ENCODE results near the gene ANKRD55. TPM values are rescaled to one million over a fixed set of nuclear protein-coding genes. Genes with fewer than 3 reads are reported as not detected.
"Not testable (repeated sequence)": the region's sequence is repeated elsewhere in the genome, so short reads cannot be mapped to it uniquely, and the experiment has no call there.

The ANKRD55 gene
- total and polyA plus RNA-seq, 2 donors (not counting 1 experiment from before 2014, with no cell fraction given): 0.07 TPM; not detected in 1

- intact Hi-C loops (cut with micrococcal nuclease): no loop called here
- Histone ChIP-seq H4K20me1 (ENCODE audit: control insufficient read depth, insufficient read depth, low read length, poor library complexity, severe bottlenecking) (no peaks in the 10 kb centered on the region), H3K9ac (ENCODE audit: low read length) (no peak overlapping the region), H3K4me3 (ENCODE audit: control extremely low read depth in 1 of 5, extremely low read depth in 1 of 5, insufficient read depth in 1 of 5, low read depth in 2 of 5, low read length in 4 of 5) (no peak overlapping the region), H2AFZ (ENCODE audit: insufficient read depth, low read depth, low read length, poor library complexity, severe bottlenecking) (no peak overlapping the region), H3K4me2 (replicated peaks; ENCODE audit: low read depth, low read length, poor library complexity, severe bottlenecking) (no peak overlapping the region), H3K9me3 (ENCODE audit: control extremely low read depth in 1 of 3, control insufficient read depth in 2 of 3, insufficient read depth in 1 of 3, low read length in 2 of 3) (no peaks in the 10 kb centered on the region), H3K4me1 (ENCODE audit: control insufficient read depth in 2 of 2, insufficient read depth in 2 of 2, low read length in 2 of 2) (no peaks in the 10 kb centered on the region), H3K79me2 (ENCODE audit: control insufficient read depth, insufficient read depth, low read length) (no peaks in the 10 kb centered on the region), H3K27me3 (replicated peaks in 1 of 4; ENCODE audit: control extremely low read depth in 1 of 4, control insufficient read depth in 3 of 4, insufficient read depth in 4 of 4, low read length in 3 of 4) (no peaks in the 10 kb centered on the region), H3K27ac (ENCODE audit: low read length in 2 of 2) (no peak overlapping the region), H3K36me3 (replicated peaks in 1 of 2; ENCODE audit: control extremely low read depth in 1 of 2, control insufficient read depth in 1 of 2, extremely low read depth in 1 of 2, insufficient read depth in 2 of 2, low read length in 1 of 2) (no peaks in the 10 kb centered on the region)
- Mint-ChIP-seq H3K27ac (no peak overlapping the region), H3K4me1 (no peaks in the 10 kb centered on the region), H3K4me3 (no peak overlapping the region), H3K9me3 (ENCODE audit: insufficient read depth) (no peaks in the 10 kb centered on the region), H3K27me3 (peaks cover 13% of the 10 kb centered on the region)
- TF ChIP-seq, protein P1, sequence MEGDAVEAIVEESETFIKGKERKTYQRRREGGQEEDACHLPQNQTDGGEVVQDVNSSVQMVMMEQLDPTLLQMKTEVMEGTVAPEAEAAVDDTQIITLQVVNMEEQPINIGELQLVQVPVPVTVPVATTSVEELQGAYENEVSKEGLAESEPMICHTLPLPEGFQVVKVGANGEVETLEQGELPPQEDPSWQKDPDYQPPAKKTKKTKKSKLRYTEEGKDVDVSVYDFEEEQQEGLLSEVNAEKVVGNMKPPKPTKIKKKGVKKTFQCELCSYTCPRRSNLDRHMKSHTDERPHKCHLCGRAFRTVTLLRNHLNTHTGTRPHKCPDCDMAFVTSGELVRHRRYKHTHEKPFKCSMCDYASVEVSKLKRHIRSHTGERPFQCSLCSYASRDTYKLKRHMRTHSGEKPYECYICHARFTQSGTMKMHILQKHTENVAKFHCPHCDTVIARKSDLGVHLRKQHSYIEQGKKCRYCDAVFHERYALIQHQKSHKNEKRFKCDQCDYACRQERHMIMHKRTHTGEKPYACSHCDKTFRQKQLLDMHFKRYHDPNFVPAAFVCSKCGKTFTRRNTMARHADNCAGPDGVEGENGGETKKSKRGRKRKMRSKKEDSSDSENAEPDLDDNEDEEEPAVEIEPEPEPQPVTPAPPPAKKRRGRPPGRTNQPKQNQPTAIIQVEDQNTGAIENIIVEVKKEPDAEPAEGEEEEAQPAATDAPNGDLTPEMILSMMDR (IDR thresholded peaks at IDR 0.05): no peak
- TF ChIP-seq EZH2 (IDR thresholded peaks at IDR 0.05; ENCODE audit: borderline replicate concordance, insufficient read depth, low read depth, low read length, poor library complexity, severe bottlenecking): no peak
- WGBS (ENCODE audit: insufficient coverage): 100% methylated on average over 2 of the region's 5 CpGs
- ChIA-PET CTCF (no interaction called here), POLR2A (no interaction called here)
- DNase-seq (no peak), ATAC-seq (ENCODE audit: low read depth) (no peak)
These were observed 5.4 kb downstream of the ANKRD55 start for GRCh38 chr5:56227691-56228090.

GRCh38 chr5:56223298-56223697 lies 9.8 kb downstream of the ANKRD55 start:
- H3K9me3 ChIP-seq (ENCODE audit: control extremely low read depth in 1 of 3, control insufficient read depth in 2 of 3, insufficient read depth in 1 of 3, low read length in 2 of 3): peaks cover 0 to 19% (median 0%) of the 10 kb centered on the region in 3 donors
- H3K36me3 ChIP-seq (replicated peaks in 1 of 2; ENCODE audit: control extremely low read depth in 1 of 2, control insufficient read depth in 1 of 2, extremely low read depth in 1 of 2, insufficient read depth in 2 of 2, low read length in 1 of 2); ATAC-seq (ENCODE audit: low read depth); H3K27ac ChIP-seq (ENCODE audit: low read length in 2 of 2); H2AFZ ChIP-seq (ENCODE audit: insufficient read depth, low read depth, low read length, poor library complexity, severe bottlenecking); H3K9me3 Mint-ChIP-seq (ENCODE audit: insufficient read depth); H3K27ac Mint-ChIP-seq; H3K4me1 ChIP-seq (ENCODE audit: control insufficient read depth in 2 of 2, insufficient read depth in 2 of 2, low read length in 2 of 2); H3K79me2 ChIP-seq (ENCODE audit: control insufficient read depth, insufficient read depth, low read length); H3K9ac ChIP-seq (ENCODE audit: low read length); intact Hi-C loops (cut with micrococcal nuclease); H3K4me2 ChIP-seq (replicated peaks; ENCODE audit: low read depth, low read length, poor library complexity, severe bottlenecking); CTCF ChIA-PET; POLR2A ChIA-PET; DNase-seq; H3K27me3 ChIP-seq (replicated peaks in 1 of 4; ENCODE audit: control extremely low read depth in 1 of 4, control insufficient read depth in 3 of 4, insufficient read depth in 4 of 4, low read length in 3 of 4); H3K4me3 ChIP-seq (ENCODE audit: control extremely low read depth in 1 of 5, extremely low read depth in 1 of 5, insufficient read depth in 1 of 5, low read depth in 2 of 5, low read length in 4 of 5); H3K4me1 Mint-ChIP-seq; H4K20me1 ChIP-seq (ENCODE audit: control insufficient read depth, insufficient read depth, low read length, poor library complexity, severe bottlenecking); H3K4me3 Mint-ChIP-seq: not testable (repeated sequence)
- H3K27me3 Mint-ChIP-seq: peaks cover 32% of the 10 kb centered on the region

- POLR2A ChIA-PET; H3K27ac Mint-ChIP-seq; ATAC-seq (ENCODE audit: low read depth); H3K4me3 Mint-ChIP-seq; CTCF ChIA-PET; H3K9me3 Mint-ChIP-seq (ENCODE audit: insufficient read depth); DNase-seq; H3K4me3 ChIP-seq (ENCODE audit: control extremely low read depth in 1 of 5, extremely low read depth in 1 of 5, insufficient read depth in 1 of 5, low read depth in 2 of 5, low read length in 4 of 5); H3K27me3 ChIP-seq (replicated peaks in 1 of 4; ENCODE audit: control extremely low read depth in 1 of 4, control insufficient read depth in 3 of 4, insufficient read depth in 4 of 4, low read length in 3 of 4); H4K20me1 ChIP-seq (ENCODE audit: control insufficient read depth, insufficient read depth, low read length, poor library complexity, severe bottlenecking); H3K4me1 Mint-ChIP-seq; H3K9ac ChIP-seq (ENCODE audit: low read length); H2AFZ ChIP-seq (ENCODE audit: insufficient read depth, low read depth, low read length, poor library complexity, severe bottlenecking); H3K27ac ChIP-seq (ENCODE audit: low read length in 2 of 2); H3K4me2 ChIP-seq (replicated peaks; ENCODE audit: low read depth, low read length, poor library complexity, severe bottlenecking); H3K4me1 ChIP-seq (ENCODE audit: control insufficient read depth in 2 of 2, insufficient read depth in 2 of 2, low read length in 2 of 2); H3K79me2 ChIP-seq (ENCODE audit: control insufficient read depth, insufficient read depth, low read length); H3K36me3 ChIP-seq (replicated peaks in 1 of 2; ENCODE audit: control extremely low read depth in 1 of 2, control insufficient read depth in 1 of 2, extremely low read depth in 1 of 2, insufficient read depth in 2 of 2, low read length in 1 of 2); intact Hi-C loops (cut with micrococcal nuclease): not testable (repeated sequence)
- peaks cover 3 to 19% (median 5%) of the 10 kb centered on the region in 3 donors for H3K9me3 ChIP-seq (ENCODE audit: control extremely low read depth in 1 of 3, control insufficient read depth in 2 of 3, insufficient read depth in 1 of 3, low read length in 2 of 3)
- WGBS (ENCODE audit: insufficient coverage): 67% methylated on average over 1 of the region's 6 CpGs
- peaks cover 39% of the 10 kb centered on the region for H3K27me3 Mint-ChIP-seq
These were observed 11.5 kb downstream of the ANKRD55 start for GRCh38 chr5:56221601-56222000.

Data from B cell (primary cell).